WTC11 (cell line): ENCODE results near the gene DUSP5. TPM values are rescaled to one million over a fixed set of nuclear protein-coding genes. Genes with fewer than 3 reads are reported as not detected.

Experiments
- ATAC-seq: fragments of 200-7000 bp; cut with Tn5 transposase; 2 replicates; pipeline ENCODE4 v1.10.0; 2021; ENCODE audit warnings: mild to moderate bottlenecking, moderate library complexity
- CTCF ChIA-PET: fragments of 300-600 bp; sonication (Branson Sonifier 250); formaldehyde crosslinking; loops from one replicate; lab custom pipeline; 2021; ENCODE audit warnings: antibody characterized with exemption; lab: Charles Lee
- POLR2A ChIA-PET: fragments of 350-600 bp; sonication (Branson Sonifier 250); formaldehyde crosslinking; loops from one replicate; lab custom pipeline; 2021; ENCODE audit warnings: antibody characterized with exemption; lab: Charles Lee
- DNase-seq: peaks from one replicate; pipeline ENCODE4 v3.0.0; 2021; ENCODE audit warnings: low spot score
- H3K27ac Mint-ChIP-seq: 2 replicates; pipeline ENCODE4 v1.8.0; 2021; ENCODE audit warnings: mixed read lengths
- H3K27me3 Mint-ChIP-seq: 2 replicates; pipeline ENCODE4 v1.8.0; 2021; ENCODE audit warnings: low read depth, mild to moderate bottlenecking, moderate library complexity, mixed read lengths
- H3K36me3 Mint-ChIP-seq: 2 replicates; pipeline ENCODE4 v1.8.0; 2021; ENCODE audit warnings: mixed read lengths
- H3K4me1 Mint-ChIP-seq: 2 replicates; pipeline ENCODE4 v1.8.0; 2022; ENCODE audit warnings: mixed read lengths
- H3K4me3 Mint-ChIP-seq: 2 replicates; pipeline ENCODE4 v1.8.0; 2021; ENCODE audit warnings: mild to moderate bottlenecking, moderate library complexity, mixed read lengths
- H3K9me3 Mint-ChIP-seq: 2 replicates; pipeline ENCODE4 v1.8.0; 2021; ENCODE audit warnings: mixed read lengths
- ATF2 ChIP-seq: sonication (generic); formaldehyde crosslinking; IDR thresholded peaks from 2 replicates; pipeline ENCODE4 v1.8.1; 2022; ENCODE audit warnings: low read depth, missing genetic modification reagents, borderline replicate concordance
- ELF4 ChIP-seq: sonication (generic); formaldehyde crosslinking; IDR thresholded peaks from 2 replicates; pipeline ENCODE4 v1.8.1; 2022; ENCODE audit warnings: low read depth, mild to moderate bottlenecking, moderate library complexity, missing genetic modification reagents
- JUN ChIP-seq: sonication (generic); formaldehyde crosslinking; IDR thresholded peaks from 2 replicates; pipeline ENCODE4 v1.8.0; 2023; ENCODE audit warnings: mild to moderate bottlenecking, missing genetic modification reagents
- NFE2L1 ChIP-seq: sonication (generic); formaldehyde crosslinking; IDR thresholded peaks from 2 replicates; pipeline ENCODE4 v1.8.1; 2023; ENCODE audit warnings: missing genetic modification reagents
- NR2C2 ChIP-seq: sonication (generic); formaldehyde crosslinking; IDR thresholded peaks from 2 replicates; pipeline ENCODE4 v1.8.0; 2022; ENCODE audit warnings: mild to moderate bottlenecking, missing genetic modification reagents
- ZNF219 ChIP-seq: sonication (generic); formaldehyde crosslinking; IDR thresholded peaks from 2 replicates; pipeline ENCODE4 v1.8.0; 2023; ENCODE audit warnings: missing genetic modification reagents, mild to moderate bottlenecking, borderline replicate concordance
- ZNF281 ChIP-seq: sonication (generic); formaldehyde crosslinking; IDR thresholded peaks from 2 replicates; pipeline ENCODE4 v1.8.0; 2023; ENCODE audit warnings: mild to moderate bottlenecking, missing genetic modification reagents
- ZNF317 ChIP-seq: sonication (generic); formaldehyde crosslinking; IDR thresholded peaks from 2 replicates; pipeline ENCODE4 v1.8.1; 2023; ENCODE audit warnings: low read depth, mild to moderate bottlenecking, moderate library complexity, missing genetic modification reagents, borderline replicate concordance
- ZNF423 ChIP-seq: fragments of 250-450 bp; sonication (Bioruptor Pico); IDR thresholded peaks from 2 replicates; pipeline ENCODE4 v2.1.2; 2022; ENCODE audit warnings: mild to moderate bottlenecking, moderate library complexity
- ZNF671 ChIP-seq: fragments of 250-450 bp; sonication (Bioruptor Pico); IDR thresholded peaks from 2 replicates; pipeline ENCODE4 v1.8.0; 2021; ENCODE audit warnings: mild to moderate bottlenecking
- ZSCAN18 ChIP-seq: fragments of 250-450 bp; sonication (Bioruptor Pico); IDR thresholded peaks from 2 replicates; pipeline ENCODE4 v2.1.2; 2022; ENCODE audit warnings: mild to moderate bottlenecking, moderate library complexity
- total RNA-seq: library from RNA; stranded (reverse); gene quantifications from 3 replicates; pipeline ENCODE4 v1.2.3, GENCODE V29; 2021
- TF ChIP-seq, protein P1 (sequence below): fragments of 250-450 bp; sonication (Bioruptor Pico); IDR thresholded peaks from 2 replicates; pipeline ENCODE4 v1.8.0; 2021; ENCODE audit warnings: mild to moderate bottlenecking
- TF ChIP-seq, protein P2 (sequence below): sonication (generic); formaldehyde crosslinking; IDR thresholded peaks from 2 replicates; pipeline ENCODE4 v1.8.0; 2022; ENCODE audit warnings: mild to moderate bottlenecking, missing genetic modification reagents
- TF ChIP-seq, protein P3 (sequence below): sonication (generic); formaldehyde crosslinking; IDR thresholded peaks from 2 replicates; pipeline ENCODE4 v1.8.0; 2023; ENCODE audit warnings: missing genetic modification reagents, mild to moderate bottlenecking, borderline replicate concordance
- TF ChIP-seq, protein P4 (sequence below): fragments of 250-450 bp; sonication (Bioruptor Pico); IDR thresholded peaks from 2 replicates; pipeline ENCODE4 v1.9.0; 2021; ENCODE audit warnings: mild to moderate bottlenecking, borderline replicate concordance

Gene DUSP5
- total RNA-seq, 1 experiment from 2014 or later = 55.1 TPM

DNA sequence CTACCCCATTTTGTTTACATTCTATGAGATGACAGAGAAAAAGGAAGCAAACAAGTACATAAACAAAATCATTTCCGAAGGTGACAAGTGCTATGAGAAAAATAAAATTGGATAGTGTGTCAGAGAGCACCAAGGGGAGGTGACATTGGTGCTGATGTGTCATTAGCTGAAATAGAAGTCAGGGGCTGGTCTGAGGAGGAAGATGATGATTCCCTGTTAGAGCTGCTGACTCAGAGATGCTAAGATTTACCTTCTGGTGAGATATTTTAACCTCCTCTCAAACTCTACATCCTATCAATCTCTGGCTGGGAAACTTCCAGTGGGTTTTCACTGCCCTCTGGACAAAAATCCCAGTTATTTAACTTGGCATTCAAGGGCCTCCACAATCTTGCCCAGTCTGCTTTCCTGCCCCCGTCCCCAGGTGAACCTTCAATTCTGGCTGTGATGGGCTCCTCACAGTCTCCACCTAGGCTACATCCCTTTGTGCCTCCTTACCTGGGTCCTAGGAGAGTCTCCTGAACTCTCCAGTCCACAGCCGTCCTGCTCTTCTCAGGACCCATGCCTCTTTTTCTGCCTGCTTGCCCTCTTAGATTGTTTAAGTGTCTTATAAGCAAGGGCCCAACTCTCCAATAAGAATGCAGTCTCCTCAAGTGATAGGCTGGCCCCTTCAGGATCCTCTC, 26.6 kb downstream of the DUSP5 start:
- no peaks in the 10 kb centered on the region for H3K9me3 Mint-ChIP-seq
- peaks cover 44% of the 10 kb centered on the region for H3K4me1 Mint-ChIP-seq
- no peak overlapping the region for H3K27ac Mint-ChIP-seq
- TF ChIP-seq, protein P1, sequence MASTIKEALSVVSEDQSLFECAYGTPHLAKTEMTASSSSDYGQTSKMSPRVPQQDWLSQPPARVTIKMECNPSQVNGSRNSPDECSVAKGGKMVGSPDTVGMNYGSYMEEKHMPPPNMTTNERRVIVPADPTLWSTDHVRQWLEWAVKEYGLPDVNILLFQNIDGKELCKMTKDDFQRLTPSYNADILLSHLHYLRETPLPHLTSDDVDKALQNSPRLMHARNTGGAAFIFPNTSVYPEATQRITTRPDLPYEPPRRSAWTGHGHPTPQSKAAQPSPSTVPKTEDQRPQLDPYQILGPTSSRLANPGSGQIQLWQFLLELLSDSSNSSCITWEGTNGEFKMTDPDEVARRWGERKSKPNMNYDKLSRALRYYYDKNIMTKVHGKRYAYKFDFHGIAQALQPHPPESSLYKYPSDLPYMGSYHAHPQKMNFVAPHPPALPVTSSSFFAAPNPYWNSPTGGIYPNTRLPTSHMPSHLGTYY (CRISPR knock-in tag) = no peak
- TF ChIP-seq ZNF281 = no peak
- TF ChIP-seq NFE2L1 (CRISPR knock-in tag) = no peak
- TF ChIP-seq ZNF671 (CRISPR knock-in tag) = no peak
- TF ChIP-seq ZNF317 (CRISPR knock-in tag) = no peak
- TF ChIP-seq ZSCAN18 (CRISPR knock-in tag) = no peak
- no peak for TF ChIP-seq JUN (CRISPR knock-in tag)
- TF ChIP-seq NR2C2 (CRISPR knock-in tag) = no peak
- no peak for TF ChIP-seq ATF2 (CRISPR knock-in tag)
- TF ChIP-seq ELF4 = no peak
- no peak for TF ChIP-seq ZNF423 (CRISPR knock-in tag)
- TF ChIP-seq ZNF219 (CRISPR knock-in tag) = no peak
- DNase-seq = no peak
- POLR2A ChIA-PET = no interaction called here
- H3K36me3 Mint-ChIP-seq = no peaks in the 10 kb centered on the region
- CTCF ChIA-PET = no interaction called here
- ATAC-seq = no peak
- H3K4me3 Mint-ChIP-seq = no peak overlapping the region
- no peaks in the 10 kb centered on the region for H3K27me3 Mint-ChIP-seq

DNA sequence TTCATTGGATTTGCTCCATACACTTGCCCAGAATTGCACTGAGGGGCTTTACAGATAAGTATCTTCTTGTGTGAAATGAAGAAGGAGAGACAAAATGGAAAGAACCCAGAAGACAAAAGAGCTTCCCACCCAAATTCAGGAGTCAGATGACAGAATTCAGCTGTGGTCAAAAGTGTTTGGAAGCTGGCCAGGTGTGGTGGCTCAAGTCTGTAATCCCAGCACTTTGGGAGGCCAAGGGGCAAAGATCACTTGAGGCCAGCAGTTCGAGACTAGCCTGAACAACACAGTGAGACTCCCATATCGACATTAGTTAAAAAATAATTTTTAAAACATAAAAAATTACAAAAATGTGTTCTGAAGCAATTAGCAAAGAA, 27.1 kb downstream of the DUSP5 start:
- H3K27ac Mint-ChIP-seq = no peak overlapping the region
- no peaks in the 10 kb centered on the region for H3K36me3 Mint-ChIP-seq
- DNase-seq (no peak), ATAC-seq (no peak)
- H3K27me3 Mint-ChIP-seq = no peaks in the 10 kb centered on the region
- ChIA-PET CTCF (no interaction called here), POLR2A (no interaction called here)
- no peak overlapping the region for H3K4me3 Mint-ChIP-seq
- H3K4me1 Mint-ChIP-seq = peaks cover 49% of the 10 kb centered on the region
- H3K9me3 Mint-ChIP-seq = no peaks in the 10 kb centered on the region
- TF ChIP-seq, protein P2, sequence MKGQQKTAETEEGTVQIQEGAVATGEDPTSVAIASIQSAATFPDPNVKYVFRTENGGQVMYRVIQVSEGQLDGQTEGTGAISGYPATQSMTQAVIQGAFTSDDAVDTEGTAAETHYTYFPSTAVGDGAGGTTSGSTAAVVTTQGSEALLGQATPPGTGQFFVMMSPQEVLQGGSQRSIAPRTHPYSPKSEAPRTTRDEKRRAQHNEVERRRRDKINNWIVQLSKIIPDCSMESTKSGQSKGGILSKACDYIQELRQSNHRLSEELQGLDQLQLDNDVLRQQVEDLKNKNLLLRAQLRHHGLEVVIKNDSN (CRISPR knock-in tag) = no peak
- no peak for TF ChIP-seq ATF2 (CRISPR knock-in tag)
- TF ChIP-seq, protein P3, sequence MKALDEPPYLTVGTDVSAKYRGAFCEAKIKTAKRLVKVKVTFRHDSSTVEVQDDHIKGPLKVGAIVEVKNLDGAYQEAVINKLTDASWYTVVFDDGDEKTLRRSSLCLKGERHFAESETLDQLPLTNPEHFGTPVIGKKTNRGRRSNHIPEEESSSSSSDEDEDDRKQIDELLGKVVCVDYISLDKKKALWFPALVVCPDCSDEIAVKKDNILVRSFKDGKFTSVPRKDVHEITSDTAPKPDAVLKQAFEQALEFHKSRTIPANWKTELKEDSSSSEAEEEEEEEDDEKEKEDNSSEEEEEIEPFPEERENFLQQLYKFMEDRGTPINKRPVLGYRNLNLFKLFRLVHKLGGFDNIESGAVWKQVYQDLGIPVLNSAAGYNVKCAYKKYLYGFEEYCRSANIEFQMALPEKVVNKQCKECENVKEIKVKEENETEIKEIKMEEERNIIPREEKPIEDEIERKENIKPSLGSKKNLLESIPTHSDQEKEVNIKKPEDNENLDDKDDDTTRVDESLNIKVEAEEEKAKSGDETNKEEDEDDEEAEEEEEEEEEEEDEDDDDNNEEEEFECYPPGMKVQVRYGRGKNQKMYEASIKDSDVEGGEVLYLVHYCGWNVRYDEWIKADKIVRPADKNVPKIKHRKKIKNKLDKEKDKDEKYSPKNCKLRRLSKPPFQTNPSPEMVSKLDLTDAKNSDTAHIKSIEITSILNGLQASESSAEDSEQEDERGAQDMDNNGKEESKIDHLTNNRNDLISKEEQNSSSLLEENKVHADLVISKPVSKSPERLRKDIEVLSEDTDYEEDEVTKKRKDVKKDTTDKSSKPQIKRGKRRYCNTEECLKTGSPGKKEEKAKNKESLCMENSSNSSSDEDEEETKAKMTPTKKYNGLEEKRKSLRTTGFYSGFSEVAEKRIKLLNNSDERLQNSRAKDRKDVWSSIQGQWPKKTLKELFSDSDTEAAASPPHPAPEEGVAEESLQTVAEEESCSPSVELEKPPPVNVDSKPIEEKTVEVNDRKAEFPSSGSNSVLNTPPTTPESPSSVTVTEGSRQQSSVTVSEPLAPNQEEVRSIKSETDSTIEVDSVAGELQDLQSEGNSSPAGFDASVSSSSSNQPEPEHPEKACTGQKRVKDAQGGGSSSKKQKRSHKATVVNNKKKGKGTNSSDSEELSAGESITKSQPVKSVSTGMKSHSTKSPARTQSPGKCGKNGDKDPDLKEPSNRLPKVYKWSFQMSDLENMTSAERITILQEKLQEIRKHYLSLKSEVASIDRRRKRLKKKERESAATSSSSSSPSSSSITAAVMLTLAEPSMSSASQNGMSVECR (CRISPR knock-in tag) = no peak
- TF ChIP-seq, protein P4, sequence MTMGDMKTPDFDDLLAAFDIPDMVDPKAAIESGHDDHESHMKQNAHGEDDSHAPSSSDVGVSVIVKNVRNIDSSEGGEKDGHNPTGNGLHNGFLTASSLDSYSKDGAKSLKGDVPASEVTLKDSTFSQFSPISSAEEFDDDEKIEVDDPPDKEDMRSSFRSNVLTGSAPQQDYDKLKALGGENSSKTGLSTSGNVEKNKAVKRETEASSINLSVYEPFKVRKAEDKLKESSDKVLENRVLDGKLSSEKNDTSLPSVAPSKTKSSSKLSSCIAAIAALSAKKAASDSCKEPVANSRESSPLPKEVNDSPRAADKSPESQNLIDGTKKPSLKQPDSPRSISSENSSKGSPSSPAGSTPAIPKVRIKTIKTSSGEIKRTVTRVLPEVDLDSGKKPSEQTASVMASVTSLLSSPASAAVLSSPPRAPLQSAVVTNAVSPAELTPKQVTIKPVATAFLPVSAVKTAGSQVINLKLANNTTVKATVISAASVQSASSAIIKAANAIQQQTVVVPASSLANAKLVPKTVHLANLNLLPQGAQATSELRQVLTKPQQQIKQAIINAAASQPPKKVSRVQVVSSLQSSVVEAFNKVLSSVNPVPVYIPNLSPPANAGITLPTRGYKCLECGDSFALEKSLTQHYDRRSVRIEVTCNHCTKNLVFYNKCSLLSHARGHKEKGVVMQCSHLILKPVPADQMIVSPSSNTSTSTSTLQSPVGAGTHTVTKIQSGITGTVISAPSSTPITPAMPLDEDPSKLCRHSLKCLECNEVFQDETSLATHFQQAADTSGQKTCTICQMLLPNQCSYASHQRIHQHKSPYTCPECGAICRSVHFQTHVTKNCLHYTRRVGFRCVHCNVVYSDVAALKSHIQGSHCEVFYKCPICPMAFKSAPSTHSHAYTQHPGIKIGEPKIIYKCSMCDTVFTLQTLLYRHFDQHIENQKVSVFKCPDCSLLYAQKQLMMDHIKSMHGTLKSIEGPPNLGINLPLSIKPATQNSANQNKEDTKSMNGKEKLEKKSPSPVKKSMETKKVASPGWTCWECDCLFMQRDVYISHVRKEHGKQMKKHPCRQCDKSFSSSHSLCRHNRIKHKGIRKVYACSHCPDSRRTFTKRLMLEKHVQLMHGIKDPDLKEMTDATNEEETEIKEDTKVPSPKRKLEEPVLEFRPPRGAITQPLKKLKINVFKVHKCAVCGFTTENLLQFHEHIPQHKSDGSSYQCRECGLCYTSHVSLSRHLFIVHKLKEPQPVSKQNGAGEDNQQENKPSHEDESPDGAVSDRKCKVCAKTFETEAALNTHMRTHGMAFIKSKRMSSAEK = no peak
